ENCODE data around the gene CRBN.

The CRBN gene

GRCh38 chr3:3179407-3180094 lies at the start of gene CRBN:
TSS of gene CRBN (minus strand) at chr3:3179691. CDS start at chr3:3179687, 4 bp downstream.
- peak; percentile 94 for DNase-seq

GRCh38 chr3:3227640-3228039 lies 48.1 kb upstream of the CRBN start:
- no peak for DNase-seq

GRCh38 chr3:3221528-3221927 lies 42.0 kb upstream of the CRBN start:
- no peak for DNase-seq

DNA sequence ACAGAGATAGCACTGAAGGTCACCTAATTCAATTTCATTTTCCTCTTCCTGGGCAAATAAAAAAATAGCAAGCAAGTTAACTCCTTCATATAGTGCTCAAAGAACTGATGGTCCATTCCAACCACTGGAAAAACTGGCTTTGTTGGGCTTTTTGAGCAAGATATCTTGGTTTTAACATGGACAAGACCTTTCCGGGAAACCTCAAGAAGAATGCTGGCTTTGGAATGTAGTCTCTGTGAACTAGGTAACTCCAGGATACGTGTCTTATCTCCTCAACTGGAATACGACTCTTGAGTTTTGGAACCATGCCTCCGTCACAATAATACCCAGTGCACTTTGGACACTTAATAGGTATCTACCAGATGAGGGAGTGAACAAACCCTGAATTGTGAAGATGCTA lies 36.9 kb upstream of the CRBN start:
- no peak for DNase-seq

- DNase-seq: no peak
Measured at GRCh38 chr3:3212781-3213440, 33.4 kb upstream of the CRBN start.

DNA sequence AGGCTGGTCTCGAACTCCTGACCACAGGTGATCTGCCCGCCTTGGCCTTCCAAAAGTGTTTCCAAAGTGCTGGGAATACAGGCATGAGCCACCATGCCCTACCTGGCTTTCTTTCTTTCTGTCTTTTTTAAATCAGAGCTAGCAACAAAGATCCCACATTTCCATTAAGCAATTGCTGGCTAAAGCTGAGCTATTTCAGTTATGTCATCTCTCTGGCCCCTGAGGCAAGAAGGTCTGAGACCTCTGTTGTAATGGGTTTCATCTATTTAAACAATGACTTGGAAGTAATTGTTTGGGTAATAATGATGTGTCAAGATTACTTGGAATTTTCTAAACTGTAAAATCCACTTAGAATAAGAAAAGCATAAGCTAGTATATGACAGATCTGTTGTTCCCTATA lies 30.2 kb upstream of the CRBN start:
- peak; percentile 72 for DNase-seq

DNA sequence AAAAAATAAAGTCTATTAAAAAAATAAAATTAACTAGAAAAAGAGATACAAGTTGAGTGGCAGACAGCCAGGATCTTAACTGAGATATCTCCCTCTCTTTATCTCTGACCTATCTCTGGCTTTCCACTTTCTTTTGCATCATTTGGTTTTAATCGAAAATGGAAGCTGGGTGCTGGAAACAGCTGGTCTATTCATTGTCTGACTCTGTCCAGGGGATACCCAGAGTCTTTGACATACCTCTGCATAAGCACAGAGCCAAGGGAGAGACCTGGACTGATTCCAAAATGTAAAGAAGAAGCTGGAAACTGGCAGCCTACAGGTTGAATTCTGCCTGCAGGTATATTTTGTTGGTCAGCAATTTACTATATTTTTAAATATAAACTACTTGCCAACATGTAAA lies 29.6 kb upstream of the CRBN start:
- DNase-seq: no peak

- peak; percentile 71 for DNase-seq
Measured at GRCh38 chr3:3201611-3202010, 22.1 kb upstream of the CRBN start.

DNA sequence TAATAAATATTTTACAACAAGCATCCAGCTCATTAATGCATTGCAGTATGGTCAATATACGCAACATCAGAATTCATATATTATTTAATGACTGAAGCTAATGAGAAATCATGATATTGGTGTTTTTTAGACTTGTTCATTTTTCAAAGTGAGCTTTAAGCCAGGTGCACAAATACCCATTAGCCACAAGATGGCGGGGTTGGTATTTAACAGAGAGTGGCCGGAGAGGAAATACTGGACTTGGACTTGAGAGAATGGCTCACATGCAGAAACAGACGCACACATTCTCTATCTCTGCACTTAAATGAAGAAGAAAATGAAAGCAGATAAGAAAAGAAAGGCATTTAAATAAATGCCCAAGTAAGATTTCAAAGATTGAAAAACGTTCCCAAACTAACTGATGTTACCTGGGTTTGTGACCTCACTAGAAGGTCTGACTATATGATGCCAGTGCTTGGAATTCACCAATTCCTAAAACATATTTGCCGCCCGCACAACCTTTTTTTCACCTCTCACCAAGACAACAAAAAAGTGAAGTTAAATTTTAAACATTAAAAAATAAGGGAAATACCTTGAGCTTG lies 21.2 kb upstream of the CRBN start:
- peak; percentile 81 for DNase-seq

GRCh38 chr3:3199306-3199705 lies 19.8 kb upstream of the CRBN start:
- DNase-seq: no peak

DNA sequence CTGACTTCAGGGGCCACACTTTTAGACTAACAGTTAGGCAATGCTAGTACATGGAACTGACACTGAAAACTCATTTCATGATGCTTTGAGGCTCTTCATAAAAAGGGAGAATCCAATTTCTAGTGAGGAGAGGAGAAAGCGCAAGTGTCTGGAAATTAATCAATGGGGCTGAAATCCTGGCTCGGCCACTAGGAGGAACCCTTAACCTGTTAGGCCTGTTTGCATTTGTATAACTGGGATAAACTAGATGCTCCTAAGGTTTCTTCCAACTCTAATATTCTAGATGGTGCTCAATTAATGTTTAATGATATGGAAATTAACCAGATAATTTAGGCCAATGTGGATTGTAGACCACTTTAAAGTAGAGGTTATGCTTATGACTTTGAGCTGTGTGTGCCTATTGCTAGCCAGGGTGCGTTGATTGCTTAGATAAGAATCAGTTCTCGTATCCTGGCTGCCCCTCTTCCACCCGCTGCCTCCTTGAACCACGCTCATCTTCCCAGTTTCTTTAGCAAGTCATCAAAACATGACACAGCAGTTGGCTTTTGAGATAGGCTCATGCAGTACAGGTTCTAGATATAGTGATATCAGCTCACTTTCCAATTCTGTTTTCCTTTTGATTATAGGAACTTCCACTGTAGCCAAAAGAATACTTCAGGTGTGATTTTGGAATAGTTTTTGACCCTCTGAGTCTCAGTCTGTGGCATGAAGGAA lies 16.8 kb upstream of the CRBN start:
- no peak for DNase-seq

DNA sequence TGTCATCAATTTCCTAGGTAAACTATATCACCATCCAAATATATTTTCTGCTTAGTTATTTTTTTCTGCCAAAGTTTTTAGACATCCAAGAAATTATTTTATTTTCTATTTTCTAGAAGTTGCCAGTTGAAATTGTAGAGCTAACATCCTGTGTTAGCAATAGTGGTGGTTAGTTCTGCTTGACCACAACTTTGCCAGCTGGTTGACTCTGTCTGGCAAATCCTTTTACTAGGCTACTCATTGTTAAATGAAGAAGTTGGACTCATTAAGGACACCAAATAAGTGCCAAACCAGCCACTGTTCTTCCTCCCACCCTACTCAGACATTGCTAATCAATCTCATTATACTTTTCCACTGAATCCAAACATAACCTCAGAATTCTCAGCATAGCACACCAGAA lies 15.4 kb upstream of the CRBN start:
- no peak for DNase-seq

DNA sequence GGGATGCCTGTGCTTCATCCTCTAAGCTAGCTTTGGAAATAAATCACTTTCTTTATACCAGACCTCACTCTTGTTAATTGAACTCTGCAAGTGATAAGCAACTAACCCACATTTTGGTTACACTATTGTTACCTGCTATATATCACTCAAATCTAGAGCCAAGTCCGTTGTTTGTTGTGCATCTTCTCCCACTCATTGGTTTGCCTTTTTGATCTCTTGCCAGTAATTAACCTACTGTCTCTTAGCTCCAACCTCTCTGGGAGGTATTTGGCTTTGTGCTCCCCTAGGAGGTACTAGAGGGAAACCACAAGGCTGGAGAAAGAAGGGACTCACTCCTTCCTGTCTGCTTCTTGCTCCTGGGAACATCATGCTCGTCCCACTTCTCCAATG lies 12.8 kb upstream of the CRBN start:
- no peak for DNase-seq

DNA sequence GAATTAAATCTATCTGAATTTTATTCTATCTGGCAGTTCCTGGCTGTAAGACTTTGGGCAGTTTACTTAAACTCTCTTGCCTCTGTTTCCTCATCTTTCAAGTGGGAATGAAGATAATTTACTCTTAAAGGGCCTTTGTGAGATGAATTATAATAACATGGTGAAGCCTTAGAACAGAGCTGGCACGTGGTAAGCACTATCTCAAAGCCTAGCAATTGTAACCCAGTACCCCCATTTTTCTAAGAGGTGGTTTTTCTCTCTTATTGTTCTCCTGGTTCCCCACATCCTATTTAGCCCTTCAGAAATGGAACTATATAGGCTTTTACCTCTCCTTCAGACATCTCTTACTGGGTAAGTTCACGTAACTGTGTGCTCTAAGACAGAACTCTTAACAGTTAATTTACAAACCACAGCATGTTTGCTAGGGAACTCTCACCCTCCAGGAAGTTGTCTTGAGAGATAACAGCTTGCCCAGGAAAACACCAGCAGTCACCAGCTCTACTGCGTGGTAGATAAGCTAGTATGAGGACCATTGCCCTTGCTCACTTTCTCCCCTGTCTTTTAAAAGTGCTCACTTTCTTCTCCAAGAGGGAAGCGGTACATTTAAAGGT lies 12.3 kb upstream of the CRBN start:
- no peak for DNase-seq

DNA sequence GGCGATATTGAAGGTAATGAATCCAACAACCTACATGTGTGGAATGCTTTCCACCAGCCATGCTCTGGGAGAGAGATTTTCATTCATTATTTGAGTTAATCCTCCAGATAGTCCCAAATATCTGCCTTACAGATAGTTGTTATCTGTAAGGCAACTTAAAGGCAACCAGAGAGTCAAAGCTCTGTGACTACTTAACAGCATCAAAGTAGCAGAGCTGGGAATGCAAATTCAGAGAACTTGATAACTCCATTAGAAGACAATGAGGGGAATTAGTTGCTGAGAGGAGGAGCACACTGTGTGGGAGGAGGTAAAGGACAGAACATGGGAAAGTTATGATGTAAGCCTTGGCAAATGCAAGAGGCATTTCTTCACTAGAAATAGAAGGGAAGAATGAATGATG lies 10.5 kb upstream of the CRBN start:
- no peak for DNase-seq

- DNase-seq: no peak
Measured at GRCh38 chr3:3189102-3189727, 9.7 kb upstream of the CRBN start.

- DNase-seq: no peak
Measured at GRCh38 chr3:3184876-3185275, 5.4 kb upstream of the CRBN start.

DNA sequence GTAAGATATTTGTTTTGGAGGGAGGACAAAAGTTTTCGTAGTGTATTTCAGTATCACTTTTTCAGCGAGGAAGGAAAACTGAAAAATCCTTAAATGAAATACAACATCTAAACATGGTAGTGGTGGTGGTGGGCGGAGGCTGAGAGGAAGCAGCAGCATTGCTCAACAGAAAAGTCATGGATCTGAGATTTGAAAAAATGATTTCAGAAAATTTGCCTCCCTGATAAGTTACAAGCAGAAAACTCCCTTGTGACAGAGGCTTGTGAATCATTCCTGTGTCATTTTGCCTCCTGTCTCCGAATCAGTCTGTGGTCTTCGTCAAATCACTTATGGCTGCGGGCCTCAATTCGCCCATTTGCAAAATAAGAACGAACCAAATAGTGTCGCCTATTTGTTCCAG lies 965 bp upstream of the CRBN start:
- DNase-seq: no peak

DNA sequence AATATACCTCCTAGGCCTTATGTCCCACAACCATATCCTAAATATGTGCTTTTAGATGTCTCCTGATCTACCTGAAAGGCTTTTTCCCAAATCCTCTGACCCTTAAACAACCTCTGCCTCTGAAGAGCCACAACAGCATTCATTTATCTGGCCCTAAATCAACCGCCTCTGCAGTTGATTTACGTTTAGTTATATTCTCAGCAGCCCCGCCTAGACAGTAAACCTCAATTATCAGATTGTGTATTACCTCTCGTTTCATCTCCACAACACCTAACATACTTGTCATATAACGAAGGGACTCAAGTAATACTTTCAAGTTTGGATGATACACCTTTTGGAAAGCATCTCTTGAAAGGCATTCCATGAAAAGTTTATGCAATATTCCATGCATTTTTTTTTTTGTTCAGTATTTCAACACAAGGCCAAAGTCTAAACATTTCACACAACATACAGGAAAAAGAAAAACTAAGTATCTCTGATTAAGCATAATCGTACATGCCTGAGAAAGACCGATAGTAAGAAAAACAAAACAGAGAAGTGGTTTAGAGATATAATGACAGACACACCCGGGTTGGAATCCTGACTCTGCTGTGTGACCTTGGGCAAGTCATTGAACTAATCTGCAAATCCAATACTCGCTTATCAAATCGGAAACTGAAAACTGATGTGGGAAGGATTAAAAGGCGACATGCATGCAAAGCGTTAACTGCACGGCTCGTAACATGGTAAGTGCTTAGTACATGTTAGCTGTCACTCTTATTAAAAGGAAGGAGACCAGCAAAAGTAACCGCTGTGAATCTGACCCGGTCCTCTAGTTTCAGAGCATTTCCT lies 778 bp downstream of the CRBN start:
- DNase-seq: no peak

DNA sequence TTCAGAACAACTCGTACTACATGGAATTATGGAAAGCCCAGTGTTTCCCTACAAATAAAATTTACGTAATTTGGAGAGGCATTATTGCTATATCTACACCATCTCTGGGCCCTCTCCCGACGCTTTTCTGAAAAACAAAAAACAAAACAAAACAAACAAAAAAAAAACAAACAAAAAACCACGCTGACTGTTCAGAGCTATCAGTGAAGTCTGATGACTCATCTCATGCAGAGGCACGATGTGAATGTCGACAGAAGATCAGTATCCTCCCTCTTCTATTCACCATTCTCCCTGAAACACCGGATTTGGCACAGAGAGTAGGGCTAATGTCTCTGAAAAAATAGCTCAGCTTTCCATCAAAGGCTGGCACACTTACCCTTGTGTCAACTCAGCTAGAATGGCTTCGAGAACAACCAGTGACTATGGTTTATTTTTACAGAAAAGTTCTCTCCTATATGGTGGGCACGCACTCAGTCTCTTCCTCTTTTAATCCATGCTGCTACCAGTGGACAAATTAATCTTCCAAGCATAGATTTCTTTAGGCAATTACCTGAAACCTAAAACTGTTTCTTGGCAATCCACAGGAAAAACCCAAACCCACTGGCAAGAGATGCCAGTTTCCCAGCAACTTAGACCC lies 1.5 kb downstream of the CRBN start:
- no peak for DNase-seq

DNA sequence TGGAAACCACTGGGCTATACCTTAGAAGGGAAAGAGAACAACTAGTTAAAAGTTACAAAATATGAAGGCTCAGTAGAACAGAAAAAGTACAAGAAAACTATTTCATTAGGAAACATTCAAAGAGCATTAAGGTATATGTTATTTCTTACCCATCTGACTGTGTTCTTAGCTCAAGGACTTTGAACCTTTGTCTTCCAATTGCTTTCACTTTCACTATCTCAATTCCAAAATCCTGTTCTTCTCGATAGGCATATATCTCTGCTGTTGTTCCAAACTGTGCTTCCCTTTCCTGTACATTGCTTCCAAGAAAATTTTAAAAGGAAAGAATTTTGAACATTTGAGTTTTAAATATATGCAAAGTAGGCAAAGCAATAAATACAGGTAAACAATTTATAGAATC lies 6.9 kb downstream of the CRBN start:
- DNase-seq: no peak

- no peak for DNase-seq
Measured at GRCh38 chr3:3170998-3171397, 8.5 kb downstream of the CRBN start.

Measured in islet precursor cell (in vitro differentiated cells).